H1 (cell line): ENCODE measurements around the gene CHI3L1.

Experiments
- EP300 ChIP-seq, 2 experiments: IDR thresholded peaks; 1 replicate in 1 of 2; 2 replicates in 1 of 2; pipeline ENCODE4 v1.6.1; 2011 to 2012; ENCODE audit warnings: low read depth in 2 of 2, low read length in 2 of 2, mild to moderate bottlenecking in 2 of 2, borderline replicate concordance in 1 of 2, inconsistent platforms in 1 of 2, moderate library complexity in 1 of 2
- HDAC2 ChIP-seq, 2 experiments: fragments of 300-600 bp in 1 of 2; sonication (generic) in 1 of 2; IDR thresholded peaks; 2 replicates each; pipeline ENCODE4 v1.6.1; 2011 to 2012; ENCODE audit warnings: low read depth in 2 of 2, low read length in 2 of 2, mild to moderate bottlenecking in 2 of 2, moderate library complexity in 2 of 2, borderline replicate concordance in 1 of 2, inconsistent platforms in 1 of 2
- JUND ChIP-seq: IDR thresholded peaks from 2 replicates; pipeline ENCODE4 v1.6.1; 2011; ENCODE audit warnings: mild to moderate bottlenecking, improper control_type of control experiment, low read length
- MAX ChIP-seq: IDR thresholded peaks from 2 replicates; pipeline ENCODE4 v1.6.1; 2012; ENCODE audit warnings: inconsistent platforms
- RBBP5 ChIP-seq: IDR thresholded peaks from 2 replicates; pipeline ENCODE4 v1.7.1; 2012; ENCODE audit warnings: low read depth, mild to moderate bottlenecking, inconsistent platforms, low read length, moderate library complexity, borderline replicate concordance
- SRF ChIP-seq: IDR thresholded peaks from 2 replicates; pipeline ENCODE4 v1.6.1; 2011; ENCODE audit warnings: mild to moderate bottlenecking, low read depth, low read length, moderate library complexity
- TAF1 ChIP-seq: IDR thresholded peaks from 2 replicates; pipeline ENCODE4 v1.6.1; 2011; ENCODE audit warnings: mild to moderate bottlenecking, low read depth, low read length
- TF ChIP-seq, protein P1 (sequence below), 3 experiments: IDR thresholded peaks; 1 replicate in 2 of 3; 2 replicates in 1 of 3; pipeline versions ENCODE4 v1.5.1 to v1.6.1; 2011; ENCODE audit warnings: low read length in 3 of 3, mild to moderate bottlenecking in 3 of 3, inconsistent platforms in 2 of 3, low read depth in 1 of 3, moderate library complexity in 1 of 3; ENCODE audit not compliant: insufficient read depth in 1 of 3; ENCODE audit errors: control extremely low read depth in 1 of 3

- TF ChIP-seq TAF1 (no peak), EP300 (IDR thresholded peaks at IDR 0.05; ENCODE audit: borderline replicate concordance in 1 of 2, low read depth in 2 of 2, low read length in 2 of 2) (no peak), SRF (no peak), RBBP5 (no peak), MAX (no peak), HDAC2 (IDR thresholded peaks at IDR 0.05; ENCODE audit: borderline replicate concordance in 1 of 2, low read depth in 2 of 2, low read length in 2 of 2) (no peak), JUND (no peak)
- TF ChIP-seq, protein P1, sequence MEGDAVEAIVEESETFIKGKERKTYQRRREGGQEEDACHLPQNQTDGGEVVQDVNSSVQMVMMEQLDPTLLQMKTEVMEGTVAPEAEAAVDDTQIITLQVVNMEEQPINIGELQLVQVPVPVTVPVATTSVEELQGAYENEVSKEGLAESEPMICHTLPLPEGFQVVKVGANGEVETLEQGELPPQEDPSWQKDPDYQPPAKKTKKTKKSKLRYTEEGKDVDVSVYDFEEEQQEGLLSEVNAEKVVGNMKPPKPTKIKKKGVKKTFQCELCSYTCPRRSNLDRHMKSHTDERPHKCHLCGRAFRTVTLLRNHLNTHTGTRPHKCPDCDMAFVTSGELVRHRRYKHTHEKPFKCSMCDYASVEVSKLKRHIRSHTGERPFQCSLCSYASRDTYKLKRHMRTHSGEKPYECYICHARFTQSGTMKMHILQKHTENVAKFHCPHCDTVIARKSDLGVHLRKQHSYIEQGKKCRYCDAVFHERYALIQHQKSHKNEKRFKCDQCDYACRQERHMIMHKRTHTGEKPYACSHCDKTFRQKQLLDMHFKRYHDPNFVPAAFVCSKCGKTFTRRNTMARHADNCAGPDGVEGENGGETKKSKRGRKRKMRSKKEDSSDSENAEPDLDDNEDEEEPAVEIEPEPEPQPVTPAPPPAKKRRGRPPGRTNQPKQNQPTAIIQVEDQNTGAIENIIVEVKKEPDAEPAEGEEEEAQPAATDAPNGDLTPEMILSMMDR (IDR thresholded peaks at IDR 0.05; ENCODE audit: control extremely low read depth in 1 of 3, insufficient read depth in 1 of 3, low read depth in 1 of 3, low read length in 3 of 3) = no peak
Observed at GRCh38 chr1:203223012-203223775, 36.7 kb upstream of the CHI3L1 start.
